ENCODE measurements around the gene TUBB4A.
A peak's percentile ranks its signal among the peaks of the same experiment; 100 is the strongest.

Gene TUBB4A

GRCh38 chr19:6499052-6499790 is 2.9 kb downstream of the TUBB4A start:
- TF ChIP-seq, protein P1, sequence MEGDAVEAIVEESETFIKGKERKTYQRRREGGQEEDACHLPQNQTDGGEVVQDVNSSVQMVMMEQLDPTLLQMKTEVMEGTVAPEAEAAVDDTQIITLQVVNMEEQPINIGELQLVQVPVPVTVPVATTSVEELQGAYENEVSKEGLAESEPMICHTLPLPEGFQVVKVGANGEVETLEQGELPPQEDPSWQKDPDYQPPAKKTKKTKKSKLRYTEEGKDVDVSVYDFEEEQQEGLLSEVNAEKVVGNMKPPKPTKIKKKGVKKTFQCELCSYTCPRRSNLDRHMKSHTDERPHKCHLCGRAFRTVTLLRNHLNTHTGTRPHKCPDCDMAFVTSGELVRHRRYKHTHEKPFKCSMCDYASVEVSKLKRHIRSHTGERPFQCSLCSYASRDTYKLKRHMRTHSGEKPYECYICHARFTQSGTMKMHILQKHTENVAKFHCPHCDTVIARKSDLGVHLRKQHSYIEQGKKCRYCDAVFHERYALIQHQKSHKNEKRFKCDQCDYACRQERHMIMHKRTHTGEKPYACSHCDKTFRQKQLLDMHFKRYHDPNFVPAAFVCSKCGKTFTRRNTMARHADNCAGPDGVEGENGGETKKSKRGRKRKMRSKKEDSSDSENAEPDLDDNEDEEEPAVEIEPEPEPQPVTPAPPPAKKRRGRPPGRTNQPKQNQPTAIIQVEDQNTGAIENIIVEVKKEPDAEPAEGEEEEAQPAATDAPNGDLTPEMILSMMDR (IDR thresholded peaks at IDR 0.05; ENCODE audit: extremely low read depth, missing control alignments): no peak
- DNase-seq (ENCODE audit: low spot score): peak; percentile 7

DNA sequence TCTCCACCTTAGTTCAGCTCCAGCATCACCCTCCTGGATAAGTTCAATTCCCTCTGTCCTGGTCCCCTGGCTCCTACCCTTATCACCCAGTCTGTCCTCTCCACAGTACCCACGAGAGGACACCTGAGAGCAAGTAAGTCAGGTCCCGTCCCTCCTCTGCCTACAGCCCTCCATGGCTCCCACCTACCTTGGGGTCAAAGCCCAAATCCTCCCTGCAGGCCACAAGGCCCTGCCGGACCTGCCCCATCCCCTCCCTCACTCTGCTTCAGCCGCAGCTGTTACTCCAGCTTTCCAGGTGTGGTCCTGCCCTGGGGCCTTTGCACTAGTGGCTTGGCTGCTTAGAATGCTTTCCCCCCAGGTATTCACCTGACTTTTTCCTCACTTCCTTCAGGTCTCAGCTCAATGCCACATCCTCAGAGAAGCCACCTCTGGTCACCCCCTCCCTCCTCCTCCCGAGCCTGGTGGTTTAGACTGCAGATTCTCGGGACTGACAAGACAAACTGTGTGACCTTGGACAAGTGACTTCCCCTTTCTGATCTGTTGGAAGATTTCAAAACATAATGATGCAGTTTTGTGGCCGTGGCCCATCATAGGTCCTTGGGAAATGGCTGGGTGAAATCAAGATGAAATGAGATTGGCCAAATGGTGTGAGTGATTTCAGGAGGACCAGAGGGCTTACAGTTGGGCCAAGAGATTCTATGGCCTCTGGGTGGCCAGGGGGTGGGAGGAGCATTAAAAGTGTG is 3.6 kb downstream of the TUBB4A start:
- TF ChIP-seq, protein P1 (IDR thresholded peaks at IDR 0.05; ENCODE audit: extremely low read depth, missing control alignments): no peak
- peak; percentile 20 for DNase-seq (ENCODE audit: low spot score)

- TF ChIP-seq, protein P1 (IDR thresholded peaks at IDR 0.05; ENCODE audit: extremely low read depth, missing control alignments): no peak
Observed at GRCh38 chr19:6495947-6496346, 6.2 kb downstream of the TUBB4A start.

DNA sequence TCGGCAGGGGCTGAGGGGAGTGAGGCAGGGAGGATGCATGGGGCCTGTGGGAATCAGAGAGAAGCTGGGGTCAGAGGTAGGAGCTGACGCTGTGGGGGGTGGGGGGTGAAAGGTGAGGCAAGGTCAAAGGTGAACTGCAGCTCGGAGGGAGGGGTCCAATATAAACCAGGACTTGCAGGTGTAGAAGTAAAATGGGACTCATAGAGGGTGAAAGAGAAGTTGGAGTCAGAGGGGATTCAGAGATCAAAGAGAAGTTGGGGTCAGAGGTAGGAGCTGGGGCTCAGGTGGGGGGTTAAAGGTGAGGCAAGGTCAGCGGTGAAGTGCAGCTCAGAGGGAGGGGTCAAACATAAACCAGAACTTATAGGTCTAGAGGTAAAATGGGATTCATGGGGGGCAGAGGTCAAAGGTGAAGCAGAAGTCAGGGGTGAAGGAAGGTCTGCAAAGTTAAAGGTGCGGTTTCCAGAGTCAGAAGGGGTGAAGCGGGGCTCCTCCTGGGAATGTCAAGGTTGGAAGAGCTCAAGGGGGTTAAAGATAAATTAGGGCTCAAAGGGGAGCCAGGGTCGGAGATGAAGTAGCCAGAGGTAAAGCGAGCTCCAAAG is 7.6 kb downstream of the TUBB4A start:
- DNase-seq (ENCODE audit: low spot score): no peak
- TF ChIP-seq, protein P1 (IDR thresholded peaks at IDR 0.05; ENCODE audit: extremely low read depth, missing control alignments): no peak

More at GRCh38 chr19:6495947-6496346, 6.2 kb downstream of the TUBB4A start:
- peak; percentile 4 for DNase-seq (ENCODE audit: low spot score)

GRCh38 chr19:6491802-6492592 is 10.1 kb downstream of the TUBB4A start:
- TF ChIP-seq, protein P1 (IDR thresholded peaks at IDR 0.05; ENCODE audit: extremely low read depth, missing control alignments): no peak
- peak; percentile 2 for DNase-seq (ENCODE audit: low spot score)

DNA sequence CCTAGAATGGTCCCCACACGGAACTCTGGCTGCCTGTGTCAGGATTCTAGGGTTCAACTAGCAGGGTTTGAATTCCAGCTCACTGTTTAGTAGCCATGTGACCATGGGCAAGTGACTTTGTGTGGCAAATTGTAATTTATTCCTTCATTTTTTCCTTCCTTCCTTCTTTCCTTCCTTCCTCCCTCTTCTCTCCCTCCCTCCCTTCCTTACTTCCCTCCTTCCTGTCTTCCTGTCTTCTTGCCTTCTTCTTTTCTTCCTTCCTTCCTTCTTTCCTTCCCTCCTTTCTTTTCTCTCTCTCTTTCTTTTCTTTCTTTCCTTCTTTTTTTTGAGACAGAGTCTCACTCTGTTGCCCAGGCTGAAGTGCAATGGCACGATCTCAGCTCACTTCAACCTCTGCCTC is 12.0 kb downstream of the TUBB4A start:
- DNase-seq (ENCODE audit: low spot score): no peak
- TF ChIP-seq, protein P1 (IDR thresholded peaks at IDR 0.05; ENCODE audit: extremely low read depth, missing control alignments): no peak
